NOMO-1 treated with dmso at 0.1 percent for 144 hours (cell line): ENCODE measurements around the gene PHLDA1.
"Not testable (repeated sequence)": the region's sequence is repeated elsewhere in the genome, so short reads cannot be mapped to it uniquely, and the experiment has no call there.

Experiments
- DNase-seq: peaks from one replicate; lab custom pipeline; 2025; ENCODE audit not compliant: unreplicated experiment; lab: John Stamatoyannopoulos, UW

The PHLDA1 gene

DNA sequence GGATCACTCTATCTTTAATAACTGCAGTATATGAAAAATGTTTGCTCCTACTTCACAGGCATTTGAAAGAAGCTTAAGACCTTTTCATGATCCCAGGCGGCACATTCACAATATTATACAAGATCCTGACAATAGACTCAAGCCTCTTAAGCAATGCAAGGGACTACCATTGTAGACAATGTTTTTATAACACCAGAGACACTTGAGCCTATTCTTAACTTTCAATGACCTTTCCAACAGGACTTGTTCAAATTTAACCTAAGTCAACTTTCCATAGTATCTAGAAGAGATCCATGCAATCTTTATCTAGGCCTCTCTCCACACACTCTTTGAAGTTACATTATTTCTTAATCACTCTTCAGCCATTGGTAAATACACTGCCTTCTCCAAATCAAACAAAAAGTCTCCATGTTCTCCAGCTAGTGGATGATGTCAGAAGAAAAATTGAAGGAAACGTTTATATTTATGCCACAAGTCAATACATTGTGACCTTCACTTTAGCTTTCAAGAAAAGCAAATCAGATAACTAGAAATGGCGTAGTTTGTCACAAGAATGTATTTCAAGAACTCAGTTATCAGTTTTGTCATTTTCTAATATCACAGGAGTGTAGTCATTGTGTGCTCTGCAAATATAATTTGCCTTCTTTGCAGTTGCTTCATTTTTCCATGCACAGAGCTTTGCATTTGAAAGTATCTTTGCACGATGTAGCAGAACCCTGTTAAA lies 41.2 kb downstream of the PHLDA1 start:
- DNase-seq: no peak

DNA sequence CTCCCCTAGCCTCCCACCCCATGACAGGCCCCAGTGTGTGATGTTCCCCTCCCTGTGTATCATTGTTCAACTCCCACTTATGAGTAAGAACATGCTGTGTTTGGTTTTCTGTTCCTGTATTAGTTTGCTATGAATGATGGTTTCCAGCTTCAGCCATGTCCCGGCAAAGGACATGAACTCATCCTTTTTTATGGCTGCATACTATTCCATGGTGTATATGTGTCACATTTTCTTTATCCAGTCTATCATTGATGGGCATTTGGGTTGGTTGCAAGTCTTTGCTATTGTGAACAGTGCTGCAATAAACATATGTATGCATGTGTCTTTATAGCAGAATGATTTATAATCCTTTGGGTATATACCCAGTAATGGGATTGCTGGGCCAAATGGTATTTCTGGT lies 43.9 kb downstream of the PHLDA1 start:
- not testable (repeated sequence) for DNase-seq

GRCh38 chr12:75986001-75986746 lies 45.4 kb downstream of the PHLDA1 start:
- DNase-seq: no peak

GRCh38 chr12:75985566-75985965 lies 46.0 kb downstream of the PHLDA1 start:
- DNase-seq: no peak

DNA sequence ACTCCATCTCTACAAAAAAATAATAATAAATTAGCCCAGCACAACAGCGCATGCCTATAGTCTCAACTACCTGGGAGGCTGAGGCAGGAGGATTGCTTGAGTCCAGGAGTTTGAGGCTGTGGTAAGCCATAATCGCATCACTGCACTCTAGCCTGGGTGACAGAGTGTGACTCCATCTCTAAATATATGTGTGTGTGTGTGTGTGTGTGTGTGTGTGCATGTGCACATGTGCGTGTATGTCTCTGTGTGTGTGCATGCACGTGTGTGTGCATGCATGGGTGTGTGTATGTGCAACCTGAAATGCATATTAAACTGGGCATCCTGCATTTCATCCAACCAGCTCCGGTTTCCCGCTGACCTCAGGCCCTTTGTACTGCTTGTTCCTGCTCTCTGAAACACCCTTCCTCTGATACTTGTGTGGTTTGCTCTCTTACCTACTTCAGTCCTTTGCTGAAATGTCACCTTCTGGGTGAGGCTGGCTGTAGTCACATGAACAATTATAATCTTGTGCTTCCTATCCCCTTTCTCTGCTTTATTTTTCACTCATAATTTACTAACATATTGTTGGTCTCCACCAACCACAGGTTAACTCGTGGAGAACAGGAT lies 46.9 kb downstream of the PHLDA1 start:
- no peak for DNase-seq

DNA sequence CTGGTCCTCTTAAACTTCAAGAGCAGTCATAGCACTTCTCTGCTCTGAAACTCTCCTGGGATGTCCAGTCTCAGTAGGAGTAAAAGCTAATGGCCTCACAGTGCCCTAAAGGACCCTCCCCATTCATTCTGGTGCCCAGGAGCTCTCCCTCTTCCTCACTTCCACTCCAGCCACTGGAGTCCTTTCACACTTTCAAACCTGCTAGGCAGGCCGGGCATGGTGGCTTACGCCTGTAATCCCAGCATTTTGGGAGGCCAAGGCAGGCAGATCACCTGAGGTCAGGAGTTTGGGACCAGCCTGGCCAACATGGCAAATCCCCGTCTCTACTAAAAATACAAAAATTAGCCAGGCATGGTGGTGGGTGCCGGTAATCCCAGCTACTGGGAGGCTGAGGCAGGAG lies 47.7 kb downstream of the PHLDA1 start:
- not testable (repeated sequence) for DNase-seq

DNA sequence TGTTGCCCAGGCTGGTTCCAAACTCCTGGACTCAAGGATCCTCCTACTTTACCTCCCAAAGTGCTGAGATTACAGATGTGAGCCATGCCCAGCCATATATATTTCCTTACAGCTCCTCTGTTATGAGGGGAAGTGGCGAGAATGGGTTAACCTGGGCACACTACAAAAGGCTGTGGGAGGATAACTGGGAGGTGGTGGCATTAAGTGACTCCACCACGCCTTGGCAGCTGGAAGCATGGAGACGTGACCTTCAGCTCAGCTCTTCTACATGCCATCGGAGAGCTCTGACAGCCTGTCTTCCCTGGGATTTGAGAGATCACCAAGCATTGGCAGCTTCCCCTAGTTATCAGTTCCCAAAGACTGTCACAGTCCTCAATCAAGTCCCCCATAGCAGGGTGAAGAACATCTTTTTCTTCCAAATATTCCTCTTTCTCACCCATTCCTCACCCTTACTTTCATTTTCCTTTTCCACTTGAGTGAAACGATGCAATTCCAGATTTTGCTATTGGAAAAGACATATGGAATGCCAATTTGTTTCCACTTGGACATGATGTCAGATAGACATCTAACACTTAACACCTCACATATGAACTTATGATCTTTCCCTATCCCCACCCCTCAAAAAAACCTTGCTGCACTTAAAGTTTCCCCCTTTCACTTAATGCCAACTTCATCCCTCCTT lies 48.5 kb downstream of the PHLDA1 start:
- DNase-seq: no peak

GRCh38 chr12:75982169-75982564 lies 49.4 kb downstream of the PHLDA1 start:
- no peak for DNase-seq

DNA sequence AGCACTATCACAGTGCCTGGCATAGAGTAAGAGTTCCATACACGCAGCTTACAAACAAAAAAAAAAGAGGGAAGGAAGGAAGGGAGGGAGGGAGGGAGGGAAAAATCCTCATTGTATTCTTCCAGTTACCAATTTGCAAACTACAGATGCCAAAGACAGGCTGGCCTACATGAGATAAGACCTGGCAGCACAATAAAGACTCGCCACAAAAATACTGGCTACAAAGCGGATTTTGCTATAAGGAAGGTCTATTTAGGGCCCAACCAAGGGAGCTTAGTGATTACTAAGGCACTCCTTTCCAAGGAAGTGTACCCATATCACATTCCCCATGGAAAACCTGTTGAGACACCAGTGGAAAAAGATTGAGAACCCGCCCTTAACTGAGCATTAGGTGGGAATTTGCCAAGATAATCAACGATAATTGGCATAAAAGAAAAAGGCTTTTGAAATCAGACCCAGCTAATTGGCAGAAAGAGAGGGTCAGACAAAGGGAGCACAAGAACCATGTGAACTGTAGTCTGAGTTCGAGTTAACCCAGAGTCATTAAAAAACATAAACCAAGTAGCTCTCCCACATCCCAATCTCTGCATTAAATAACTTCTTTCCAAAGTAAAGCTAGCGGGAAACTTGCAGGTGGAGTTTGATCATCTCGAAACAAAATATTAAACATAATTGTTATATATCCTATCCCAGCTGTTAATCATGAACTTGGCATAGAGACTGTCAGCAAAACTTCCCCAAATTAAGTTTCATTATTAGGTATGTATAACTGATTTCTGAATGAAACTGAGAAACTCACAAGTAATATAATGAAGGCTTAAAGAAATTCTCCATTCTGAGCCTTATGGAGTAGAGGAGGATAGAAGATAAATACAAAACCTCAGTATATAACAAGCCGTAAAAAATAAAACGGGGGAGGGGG lies 50.1 kb downstream of the PHLDA1 start:
- DNase-seq: no peak

DNA sequence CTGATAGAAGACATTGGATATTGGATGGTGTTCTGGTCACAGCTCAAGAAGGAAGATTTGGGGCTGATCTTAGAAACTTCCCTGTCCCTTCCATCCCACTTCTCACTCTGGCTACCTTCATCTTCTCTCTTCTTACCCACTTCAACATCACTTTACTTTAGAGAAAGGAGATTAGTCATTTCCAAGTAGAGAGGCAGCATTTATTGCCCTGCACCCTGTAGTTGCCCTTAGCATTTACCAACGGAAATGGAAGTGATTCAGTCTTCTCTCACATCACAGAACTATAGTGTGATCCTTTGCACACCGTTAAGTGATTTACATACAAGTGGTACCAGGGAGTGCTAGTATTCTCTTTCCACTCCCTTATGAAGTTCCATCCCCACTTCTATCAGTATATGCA lies 52.4 kb downstream of the PHLDA1 start:
- DNase-seq: no peak

GRCh38 chr12:75978677-75979076 lies 52.9 kb downstream of the PHLDA1 start:
- no peak for DNase-seq

DNA sequence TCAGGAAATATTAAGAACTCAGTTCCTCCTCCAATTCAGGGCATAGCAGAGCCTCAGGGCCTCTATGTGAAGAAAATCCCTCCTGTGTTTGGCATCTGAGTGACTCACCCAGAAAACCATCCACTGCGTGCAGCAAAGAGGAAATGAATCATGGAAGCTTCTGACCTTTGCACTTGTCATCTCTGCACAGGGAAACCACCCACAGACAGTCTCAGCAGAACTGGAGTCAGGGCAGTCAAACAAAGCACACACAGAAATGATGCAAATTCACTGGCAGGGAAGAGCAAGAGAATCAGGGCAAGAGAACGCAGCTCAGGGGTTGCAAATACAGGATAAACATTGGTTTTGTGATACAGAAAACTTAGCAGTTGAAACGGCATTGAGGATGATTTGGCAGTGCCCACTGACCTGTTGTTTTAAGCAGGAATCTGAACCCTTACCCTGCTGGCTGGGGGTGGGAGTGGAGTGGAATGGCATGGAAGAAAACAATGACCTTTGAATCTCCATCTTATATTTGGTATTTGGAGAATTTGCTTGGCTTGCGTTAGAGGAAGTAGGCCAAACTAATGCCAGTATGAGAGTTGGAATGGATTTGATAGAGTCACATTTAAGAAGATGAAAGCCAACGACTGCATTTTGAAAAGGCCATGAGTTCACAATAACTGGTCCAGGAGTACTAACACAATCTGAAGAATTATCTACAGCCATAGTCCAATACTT lies 53.5 kb downstream of the PHLDA1 start:
- DNase-seq: peak; percentile 96

DNA sequence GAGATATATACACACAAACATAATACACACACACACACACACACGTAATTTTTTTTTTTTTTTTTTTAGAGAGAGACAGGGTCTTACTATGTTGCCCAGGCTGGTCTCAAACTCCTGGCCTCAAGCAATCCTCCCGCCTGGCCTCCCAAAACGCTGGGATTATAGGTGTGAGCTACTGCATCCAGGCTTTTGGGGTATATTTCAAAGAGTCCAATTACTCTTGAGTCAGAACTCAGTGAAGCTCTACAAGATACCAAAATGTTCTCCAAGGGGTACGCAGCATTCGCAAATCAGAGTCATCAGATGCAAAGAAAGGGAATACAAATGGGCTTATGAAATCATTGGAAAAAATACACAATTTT lies 54.0 kb downstream of the PHLDA1 start:
- no peak for DNase-seq

GRCh38 chr12:75976913-75977312 lies 54.7 kb downstream of the PHLDA1 start:
- DNase-seq: no peak

DNA sequence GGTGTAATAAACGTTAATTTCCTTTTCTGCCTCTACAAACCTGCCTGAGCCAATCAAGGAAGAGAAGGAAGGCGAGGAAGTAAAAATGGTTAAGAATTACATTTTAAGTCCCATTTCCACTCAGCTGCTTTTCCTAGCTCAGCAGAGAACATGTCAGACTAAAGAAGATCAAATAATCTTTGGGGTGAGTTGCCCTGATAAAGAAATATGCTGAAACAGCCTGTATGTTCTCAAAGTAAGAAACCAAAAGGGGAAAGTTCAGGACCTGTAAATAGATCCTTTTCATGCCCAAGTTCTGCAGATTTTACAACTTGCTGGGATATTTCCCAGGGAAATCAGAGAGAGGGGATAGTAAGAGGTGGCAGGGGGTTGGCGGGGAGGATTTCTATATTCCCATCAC lies 55.5 kb downstream of the PHLDA1 start:
- no peak for DNase-seq

GRCh38 chr12:75975702-75976101 lies 55.9 kb downstream of the PHLDA1 start:
- no peak for DNase-seq
